Measurements from ENCODE around the gene SLC35E2B. TPM values are rescaled to one million over a fixed set of nuclear protein-coding genes. Genes with fewer than 3 reads are reported as not detected.

Gene SLC35E2B
- total RNA-seq, 4 donors from 2014 or later, result 34.0 to 59.9 (median 48.8) TPM

- no peak overlapping the region for H3K4me3 ChIP-seq
- H3K27me3 ChIP-seq, result no peaks in the 10 kb centered on the region
- H3K9me3 ChIP-seq, result no peaks in the 10 kb centered on the region
- H3K4me1 ChIP-seq, result peaks cover 15% of the 10 kb centered on the region
- H3K36me3 ChIP-seq, result no peaks in the 10 kb centered on the region
- 64% methylated on average over 9 of the region's 9 CpGs for WGBS
- H3K27ac ChIP-seq, result no peak overlapping the region
- no peak for TF ChIP-seq EP300 (IDR thresholded peaks at IDR 0.05)
- no peak for DNase-seq (ENCODE audit: low spot score in 2 of 2)
Observed at GRCh38 chr1:1610796-1611195, 81.8 kb downstream of the SLC35E2B start.

GRCh38 chr1:1609822-1610485 is 82.6 kb downstream of the SLC35E2B start:
- WGBS, result 60% methylated on average over 12 of the region's 12 CpGs
- TF ChIP-seq CTCF (IDR thresholded peaks at IDR 0.05), result no peak
- TF ChIP-seq POLR2A (IDR thresholded peaks at IDR 0.05), result no peak
- TF ChIP-seq POLR2AphosphoS5 (IDR thresholded peaks at IDR 0.05), result no peak
- no peak for TF ChIP-seq EP300 (IDR thresholded peaks at IDR 0.05)
- no peak for DNase-seq (ENCODE audit: low spot score in 2 of 2)
- Histone ChIP-seq H3K4me3 (no peak overlapping the region), H3K36me3 (no peaks in the 10 kb centered on the region), H3K27me3 (no peaks in the 10 kb centered on the region), H3K27ac (no peak overlapping the region), H3K4me1 (peaks cover 15% of the 10 kb centered on the region), H3K9me3 (no peaks in the 10 kb centered on the region)

Other genes with a start within 250 kb of the SLC35E2B start
- 1 to 10 TPM in 2 of 4 donors, under 1 TPM in 2; 0.32 to 4.2 (median 1.2) TPM for gene ATAD3C, start 243.1 kb downstream of the SLC35E2B start, total RNA-seq
- 10 to 100 TPM; 18.5 to 71.9 (median 23.7) TPM for gene ATAD3B, start 221.0 kb downstream of the SLC35E2B start, total RNA-seq
- gene ATAD3A, start 180.6 kb downstream of the SLC35E2B start, total RNA-seq, result 10 to 100 TPM; 15.0 to 23.2 (median 19.7) TPM
- gene TMEM240, start 152.2 kb downstream of the SLC35E2B start, total RNA-seq, result 1 to 10 TPM in 3 of 4 donors, not detected in 1; 1.0 to 1.7 (median 1.1) TPM
- gene SSU72, start 117.9 kb downstream of the SLC35E2B start, total RNA-seq, result 100 to 1,000 TPM; 102 to 115 (median 109) TPM
- 10 to 100 TPM in 3 of 4 donors, 1 to 10 TPM in 1; 9.0 to 26.2 (median 24.5) TPM for gene FNDC10, start 92.7 kb downstream of the SLC35E2B start, total RNA-seq
- 100 to 1,000 TPM; 131 to 212 (median 154) TPM for gene MIB2, start 77.3 kb downstream of the SLC35E2B start, total RNA-seq
- 1 to 10 TPM; 1.7 to 3.1 (median 2.9) TPM for gene MMP23B, start 60.6 kb downstream of the SLC35E2B start, total RNA-seq
- 10 to 100 TPM; 18.1 to 28.6 (median 23.3) TPM for gene CDK11B, start 33.8 kb downstream of the SLC35E2B start, total RNA-seq
- 100 to 1,000 TPM in 1 of 4 donors, 10 to 100 TPM in 3; 23.6 to 136 (median 53.4) TPM for gene CDK11A, start 31.6 kb upstream of the SLC35E2B start, total RNA-seq
- gene NADK, start 85.7 kb upstream of the SLC35E2B start, total RNA-seq, result 10 to 100 TPM; 55.5 to 78.3 (median 64.1) TPM
- gene GNB1, start 198.3 kb upstream of the SLC35E2B start, total RNA-seq, result 100 to 1,000 TPM; 121 to 159 (median 153) TPM
- 1 to 10 TPM in 1 of 4 donors, under 1 TPM in 2, not detected in 1; 0.30 to 3.3 (median 0.81) TPM for gene CALML6, start 222.5 kb upstream of the SLC35E2B start, total RNA-seq
- gene TMEM52, start 226.5 kb upstream of the SLC35E2B start, total RNA-seq, result 1 to 10 TPM; 2.2 to 6.0 (median 4.5) TPM